Ovary (tissue), 3 donors: ENCODE results near the gene GGACT.

Experiments
- EP300 ChIP-seq: sonication (generic); formaldehyde crosslinking; IDR thresholded peaks from one replicate; pipeline ENCODE4 v1.6.1; 2017; ENCODE audit warnings: antibody characterized with exemption
- POLR2A ChIP-seq: fragments of 450-650 bp; IDR thresholded peaks from one replicate; pipeline ENCODE4 v1.6.1; 2017; ENCODE audit warnings: antibody characterized with exemption, mild to moderate bottlenecking, moderate library complexity
- TF ChIP-seq, protein P1 (sequence below), 3 donors: fragments of 450-650 bp in 2 of 3; fragments of 200-600 bp in 1 of 3; IDR thresholded peaks; one replicate each; pipeline versions ENCODE4 v1.5.1 to v1.8.0; 2016 to 2022; ENCODE audit warnings: antibody characterized with exemption in 3 of 3, mild to moderate bottlenecking in 1 of 3
- donor health status: DM: no; HTN: no; CAD: no.

DNA sequence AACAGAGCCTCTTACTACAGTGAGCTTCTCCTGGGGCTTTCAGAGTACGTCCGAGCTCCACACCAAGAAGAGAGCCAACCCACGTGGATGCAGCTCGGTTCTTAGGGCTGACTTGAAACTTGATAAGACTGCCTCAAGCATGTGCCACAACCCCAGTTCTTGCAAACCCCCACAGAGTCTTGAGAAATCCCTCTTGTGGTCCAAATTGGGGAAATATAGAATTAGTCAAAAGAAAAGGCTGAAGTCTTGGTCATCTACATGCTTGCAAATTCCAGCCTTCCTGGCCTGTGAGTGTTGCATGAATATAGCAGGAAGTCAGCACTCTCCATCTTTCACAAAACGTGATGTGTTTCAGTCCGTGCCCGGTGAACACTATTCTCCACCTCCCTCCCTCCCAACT lies 95.2 kb downstream of the GGACT start:
- TF ChIP-seq POLR2A (no peak), EP300 (no peak)
- TF ChIP-seq, protein P1, sequence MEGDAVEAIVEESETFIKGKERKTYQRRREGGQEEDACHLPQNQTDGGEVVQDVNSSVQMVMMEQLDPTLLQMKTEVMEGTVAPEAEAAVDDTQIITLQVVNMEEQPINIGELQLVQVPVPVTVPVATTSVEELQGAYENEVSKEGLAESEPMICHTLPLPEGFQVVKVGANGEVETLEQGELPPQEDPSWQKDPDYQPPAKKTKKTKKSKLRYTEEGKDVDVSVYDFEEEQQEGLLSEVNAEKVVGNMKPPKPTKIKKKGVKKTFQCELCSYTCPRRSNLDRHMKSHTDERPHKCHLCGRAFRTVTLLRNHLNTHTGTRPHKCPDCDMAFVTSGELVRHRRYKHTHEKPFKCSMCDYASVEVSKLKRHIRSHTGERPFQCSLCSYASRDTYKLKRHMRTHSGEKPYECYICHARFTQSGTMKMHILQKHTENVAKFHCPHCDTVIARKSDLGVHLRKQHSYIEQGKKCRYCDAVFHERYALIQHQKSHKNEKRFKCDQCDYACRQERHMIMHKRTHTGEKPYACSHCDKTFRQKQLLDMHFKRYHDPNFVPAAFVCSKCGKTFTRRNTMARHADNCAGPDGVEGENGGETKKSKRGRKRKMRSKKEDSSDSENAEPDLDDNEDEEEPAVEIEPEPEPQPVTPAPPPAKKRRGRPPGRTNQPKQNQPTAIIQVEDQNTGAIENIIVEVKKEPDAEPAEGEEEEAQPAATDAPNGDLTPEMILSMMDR (IDR thresholded peaks at IDR 0.05) = no peak
